ENCODE data around the gene CYTL1. TPM values are rescaled to one million over a fixed set of nuclear protein-coding genes. Genes with fewer than 3 reads are reported as not detected.

Gene CYTL1
- total and polyA plus RNA-seq, 2 of the 13 experiments (the other 11 are each of a cell fraction or from before 2014, with no cell fraction given) = not detected

- no peak for TF ChIP-seq ZNF281 (CRISPR knock-in tag; IDR thresholded peaks at IDR 0.05; ENCODE audit: borderline replicate concordance)
- TF ChIP-seq ZNF335 (CRISPR knock-in tag; IDR thresholded peaks at IDR 0.05) = no peak
- TF ChIP-seq ZNF703 (CRISPR knock-in tag; IDR thresholded peaks at IDR 0.05; ENCODE audit: borderline replicate concordance) = no peak
- no peak for TF ChIP-seq IKZF4 (CRISPR knock-in tag; IDR thresholded peaks at IDR 0.05; ENCODE audit: borderline replicate concordance, low read depth, not compliant biosample characterization)
- TF ChIP-seq ZBTB40 (IDR thresholded peaks at IDR 0.05) = no peak
- no peak for TF ChIP-seq ZBTB40 (CRISPR knock-in tag; IDR thresholded peaks at IDR 0.05)
- no peak for TF ChIP-seq CBX5 (CRISPR knock-in tag; IDR thresholded peaks at IDR 0.05; ENCODE audit: borderline replicate concordance)
- no peak for TF ChIP-seq ZBTB7B (CRISPR knock-in tag; IDR thresholded peaks at IDR 0.05)
- TF ChIP-seq ZNF205 (CRISPR knock-in tag; IDR thresholded peaks at IDR 0.05) = no peak
- no peak for TF ChIP-seq ZNF180 (CRISPR knock-in tag; IDR thresholded peaks at IDR 0.05; ENCODE audit: borderline replicate concordance, low read depth)
- peak; percentile 26; the same call in 1 of the 2 replicates for TF ChIP-seq KDM5B (CRISPR knock-in tag; IDR thresholded peaks at IDR 0.05; ENCODE audit: borderline replicate concordance)
- no peak for TF ChIP-seq ZNF607 (CRISPR knock-in tag; IDR thresholded peaks at IDR 0.05; ENCODE audit: borderline replicate concordance)
- TF ChIP-seq RELA (CRISPR knock-in tag; IDR thresholded peaks at IDR 0.05) = no peak
These were observed 24.0 kb downstream of the CYTL1 start (continued) for GRCh38 chr4:4995103-4995907.
